ENCODE results near the gene DBNDD1.

GRCh38 chr16:90000733-90001427 lies 18.4 kb downstream of the DBNDD1 start:
- TF ChIP-seq CTCF (conservative IDR thresholded peaks at IDR 0.05; ENCODE audit: low read depth, low read length) (no peak), EZH2 (IDR thresholded peaks at IDR 0.05; ENCODE audit: borderline replicate concordance, low read depth, low read length, poor library complexity, severe bottlenecking) (no peak)
